NB4 (cell line): ENCODE measurements around the gene FOXI2.

ENCODE experiments used
- MYC ChIP-seq: IDR thresholded peaks from 2 replicates; pipeline ENCODE4 v1.6.1; 2011; ENCODE audit warnings: low read depth, low read length
- POLR2A ChIP-seq: IDR thresholded peaks from 2 replicates; pipeline ENCODE4 v1.6.1; 2011; ENCODE audit warnings: mild to moderate bottlenecking; ENCODE audit not compliant: insufficient read length; ENCODE audit errors: extremely low read depth

DNA sequence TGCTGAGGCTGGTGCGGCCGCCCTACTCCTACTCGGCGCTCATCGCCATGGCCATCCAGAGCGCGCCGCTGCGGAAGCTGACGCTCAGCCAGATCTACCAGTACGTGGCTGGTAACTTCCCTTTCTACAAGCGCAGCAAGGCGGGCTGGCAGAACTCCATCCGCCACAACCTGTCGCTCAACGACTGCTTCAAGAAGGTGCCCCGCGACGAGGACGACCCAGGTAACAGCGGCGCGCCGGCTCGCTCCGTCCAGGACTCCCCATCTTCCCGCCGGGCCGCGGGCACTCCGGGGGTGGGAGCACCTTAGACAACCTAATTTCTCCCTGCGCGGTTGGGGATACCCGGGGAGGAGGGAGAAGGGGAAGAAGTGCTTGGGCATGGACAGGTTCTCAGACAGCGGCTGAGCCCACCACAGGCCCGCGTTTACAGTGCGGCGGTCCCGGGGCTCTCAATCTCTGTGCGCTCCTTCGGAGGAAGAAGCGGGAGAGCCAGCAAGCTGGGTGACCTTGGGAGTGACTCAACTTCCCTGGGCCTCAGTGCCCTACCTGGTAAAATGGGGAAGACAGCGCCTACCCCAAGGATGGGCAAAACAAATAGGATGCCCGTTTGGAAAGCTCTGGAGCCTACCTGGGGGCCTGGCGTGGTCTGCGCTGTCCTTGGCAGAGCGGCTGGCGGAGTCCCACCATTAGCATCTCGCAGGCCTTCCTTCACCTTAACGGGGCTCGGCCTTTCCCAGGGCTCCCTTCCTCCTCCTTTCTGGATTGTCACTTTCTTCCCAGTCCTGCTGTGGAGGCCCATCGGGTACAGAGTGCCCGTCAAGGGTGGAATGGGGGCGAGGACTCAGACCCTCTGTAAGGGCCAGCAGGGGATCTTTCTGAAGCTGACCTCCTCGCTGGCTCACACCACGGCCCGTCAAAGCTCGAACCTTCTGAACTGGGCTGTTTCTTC lies 852 bp downstream of the FOXI2 start:
- TF ChIP-seq POLR2A: no peak
- TF ChIP-seq MYC: no peak
